ENCODE results near the gene MGAM2.

MGAM2 gene

DNA sequence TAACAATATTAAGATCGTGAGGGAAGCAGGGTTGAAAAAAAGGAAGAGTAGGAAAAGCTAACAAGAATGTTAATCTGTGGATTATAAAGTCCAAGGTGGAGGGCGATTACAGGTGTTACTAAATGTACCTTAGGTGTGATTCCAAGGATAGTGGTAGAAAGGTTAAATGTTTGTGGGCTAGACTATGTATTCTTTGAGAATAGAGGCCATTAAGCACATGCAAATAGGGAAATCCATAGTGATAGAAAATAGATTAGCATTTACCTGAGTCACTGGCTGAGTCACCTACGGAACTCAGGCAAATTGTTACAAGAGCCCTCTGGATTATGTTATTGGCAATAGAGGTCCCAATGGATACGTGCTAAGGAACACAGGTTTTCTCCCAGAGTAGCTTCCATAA is 9.0 kb downstream of the MGAM2 start:
- no peak for DNase-seq (ENCODE audit: low spot score)

DNA sequence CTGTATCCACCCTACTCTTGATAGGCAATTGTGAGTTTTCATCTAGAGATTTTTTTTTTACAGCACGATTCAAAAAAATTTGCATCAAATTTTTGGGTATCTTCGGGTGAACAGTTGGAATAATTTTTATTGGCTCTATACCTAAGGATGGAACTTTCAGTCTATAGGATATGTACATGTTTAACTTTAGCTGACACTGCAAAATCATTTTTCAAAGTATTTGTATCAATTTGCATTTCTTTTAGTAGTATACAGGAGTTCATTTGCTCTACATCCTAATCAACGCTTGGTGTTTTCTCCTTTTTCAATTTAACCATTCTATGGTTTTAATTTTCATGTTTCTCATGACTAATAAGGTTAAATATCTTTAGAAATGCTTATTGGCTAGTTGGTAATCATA is 11.7 kb downstream of the MGAM2 start:
- no peak for DNase-seq (ENCODE audit: low spot score)

DNA sequence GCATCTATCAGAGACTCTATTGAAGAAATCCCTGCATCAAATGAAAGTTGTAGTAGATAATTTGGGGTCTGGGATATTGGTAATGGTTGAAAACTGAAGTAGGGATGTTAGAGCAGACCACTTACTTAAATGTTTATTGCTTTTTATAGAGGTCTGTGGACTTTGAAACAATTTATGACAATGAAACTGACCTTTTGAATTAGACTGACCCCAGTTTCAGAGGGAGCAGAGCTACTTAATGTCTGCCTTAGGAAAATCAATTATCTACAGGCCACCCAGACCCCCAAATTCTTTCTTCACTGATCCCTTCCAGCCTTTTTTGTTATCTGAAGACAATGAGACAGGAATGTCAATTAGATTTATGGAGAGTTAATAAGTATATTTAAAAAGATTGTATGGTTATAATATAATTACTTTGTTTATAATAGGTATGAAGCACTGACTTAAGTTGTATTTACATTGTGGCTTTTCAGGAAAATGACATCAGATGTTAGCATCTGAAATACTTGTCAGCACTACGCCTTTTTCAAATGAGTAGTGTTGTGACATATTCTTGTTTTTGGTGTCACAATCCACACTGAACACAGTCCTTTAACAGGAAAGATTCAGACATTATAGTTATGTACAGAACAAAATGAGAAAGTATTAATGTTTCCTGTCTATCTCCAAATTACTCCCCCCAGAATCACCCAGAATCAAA is 13.9 kb downstream of the MGAM2 start:
- no peak for DNase-seq (ENCODE audit: low spot score)

DNA sequence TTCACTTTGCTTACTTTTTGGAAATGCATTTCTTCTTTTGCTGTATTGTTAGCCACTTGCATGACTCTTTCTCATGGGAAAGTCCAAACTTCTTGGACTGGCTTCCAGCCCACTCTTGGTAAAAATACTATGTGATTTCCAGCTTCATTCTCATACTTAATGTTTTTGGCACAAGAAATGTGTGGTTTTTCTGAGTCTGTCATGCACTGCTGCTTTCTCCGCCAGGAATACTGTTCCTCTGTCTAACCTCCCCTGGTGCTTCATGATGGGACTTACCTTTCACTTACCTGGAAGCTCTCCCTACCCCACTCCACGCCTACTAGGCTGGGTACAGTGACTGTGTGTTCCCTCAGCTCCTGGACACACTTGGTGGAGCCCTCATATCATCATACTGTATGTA is 18.7 kb downstream of the MGAM2 start:
- DNase-seq (ENCODE audit: low spot score), result no peak

DNA sequence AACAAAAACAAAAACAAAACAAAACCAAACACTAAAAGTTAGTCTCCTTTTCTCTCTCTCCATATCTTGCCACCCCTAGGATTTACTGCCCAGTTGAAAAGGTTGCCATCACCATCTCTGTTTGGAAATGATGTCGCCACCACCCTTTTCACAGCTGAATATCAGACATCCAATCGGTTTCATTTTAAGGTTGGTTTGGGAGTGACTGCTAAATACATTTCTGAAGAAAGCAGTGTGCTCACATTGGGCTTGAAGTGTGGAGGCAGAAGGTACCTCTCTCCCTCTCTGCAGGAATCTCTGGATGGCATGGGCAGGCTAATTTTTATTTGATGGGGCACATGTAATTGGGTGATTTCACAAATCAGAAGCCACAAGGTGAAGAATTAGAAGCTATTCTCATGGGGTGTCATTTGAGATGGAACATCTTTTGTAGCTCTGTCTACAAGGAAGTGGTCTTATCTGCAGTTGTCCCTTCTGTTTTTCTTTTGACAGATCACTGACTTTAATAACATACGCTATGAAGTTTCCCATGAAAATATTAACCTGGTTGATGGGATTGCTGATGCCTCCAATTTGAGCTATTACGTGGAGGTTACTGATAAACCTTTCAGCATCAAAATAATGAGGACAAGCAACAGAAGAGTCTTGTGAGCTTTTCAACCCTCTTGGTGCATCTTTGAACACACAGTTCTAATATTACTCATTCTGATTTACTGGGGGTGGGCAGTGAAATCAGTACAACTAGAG is 20.1 kb downstream of the MGAM2 start:
- DNase-seq (ENCODE audit: low spot score), result peak; percentile 12

DNA sequence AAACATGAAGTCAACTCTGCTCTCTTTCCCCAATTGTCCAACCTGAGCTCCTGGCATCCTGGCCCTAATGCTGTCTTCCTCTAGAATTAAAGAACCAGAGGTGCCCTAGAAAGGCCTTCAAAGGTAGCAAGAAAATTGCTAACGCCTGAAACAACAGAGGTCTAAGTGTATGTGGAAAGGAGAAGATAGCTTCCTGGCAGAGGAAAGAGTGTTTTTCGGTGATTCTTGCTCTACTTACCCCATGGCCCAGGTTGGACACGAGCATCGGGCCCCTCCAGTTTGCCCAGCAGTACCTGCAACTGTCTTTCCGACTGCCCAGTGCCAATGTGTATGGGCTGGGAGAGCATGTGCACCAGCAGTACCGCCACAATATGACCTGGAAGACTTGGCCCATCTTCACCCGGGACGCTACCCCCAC is 22.2 kb downstream of the MGAM2 start:
- no peak for DNase-seq (ENCODE audit: low spot score)

DNA sequence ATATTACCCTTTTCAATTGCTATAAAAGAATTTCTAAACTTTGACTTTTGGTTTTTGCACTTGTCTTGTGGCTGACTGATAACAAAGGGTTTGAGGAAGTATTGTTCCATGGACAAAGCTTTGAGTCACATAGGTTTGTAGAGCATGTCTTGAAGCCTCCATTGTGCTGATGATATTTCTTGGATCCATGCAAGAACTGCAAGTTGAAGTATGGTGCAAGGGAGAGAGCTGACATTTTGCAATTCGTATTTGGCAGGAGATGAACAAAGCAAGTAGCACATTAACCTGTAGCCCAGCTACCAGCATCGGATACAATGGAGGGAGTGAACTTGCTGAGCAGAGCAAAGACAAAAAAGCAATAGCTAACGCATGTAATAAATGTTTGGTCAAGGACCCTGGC is 23.4 kb downstream of the MGAM2 start:
- no peak for DNase-seq (ENCODE audit: low spot score)

DNA sequence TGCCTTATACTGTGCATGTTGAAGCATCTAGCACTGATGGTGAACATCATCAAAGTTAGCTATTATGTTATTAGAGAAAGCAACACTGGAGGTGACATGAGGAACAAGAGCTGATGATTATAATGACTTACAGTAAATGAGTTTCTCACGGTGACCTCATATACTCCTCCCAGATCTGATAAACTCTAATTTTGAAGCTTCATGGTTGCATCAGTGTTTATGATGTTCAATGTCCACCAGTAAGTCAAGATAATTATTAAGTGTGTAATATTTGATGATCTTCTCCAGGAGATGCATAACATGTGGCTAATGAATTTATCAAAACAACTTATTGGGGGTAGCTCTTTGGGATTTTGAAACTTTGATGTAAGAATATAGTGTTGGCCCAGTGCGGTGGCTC is 27.5 kb downstream of the MGAM2 start:
- DNase-seq (ENCODE audit: low spot score), result no peak

DNA sequence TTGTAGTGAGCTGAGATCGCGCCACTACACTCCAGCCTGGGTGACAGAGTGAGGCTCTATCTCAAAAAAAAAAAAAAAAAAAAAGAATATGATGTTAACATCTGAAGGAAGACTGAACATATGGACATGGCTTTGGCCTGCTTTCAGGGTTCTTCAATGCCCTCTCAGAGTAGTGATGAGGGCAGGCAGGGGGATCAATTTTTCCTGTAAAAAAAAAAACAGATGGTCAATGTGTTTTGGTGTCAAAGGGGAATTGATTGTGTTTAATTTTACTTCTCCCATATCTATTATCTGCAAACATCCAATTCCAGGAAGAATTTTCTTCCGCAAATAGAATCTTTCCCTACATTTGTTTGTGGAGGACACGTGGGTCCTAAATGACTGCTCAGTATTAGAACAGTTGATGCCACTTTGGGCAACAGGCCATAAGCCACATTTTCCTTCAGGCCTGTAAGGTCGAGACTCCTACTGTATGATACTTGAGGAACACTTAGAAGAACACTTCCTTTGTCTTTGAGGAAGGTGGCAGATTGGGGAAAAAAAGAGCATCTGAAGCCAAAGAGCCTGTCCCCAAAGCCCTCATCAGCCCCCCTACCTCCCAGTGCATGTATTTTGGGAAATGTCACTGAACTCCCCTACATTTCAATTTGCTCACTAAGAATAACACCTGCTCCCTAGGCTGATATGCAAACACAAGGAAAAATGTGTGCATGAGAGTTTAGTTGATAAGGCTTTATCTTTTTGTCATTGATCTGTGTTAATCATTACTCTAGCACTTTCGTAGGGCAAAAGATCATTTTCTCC is 28.3 kb downstream of the MGAM2 start:
- no peak for DNase-seq (ENCODE audit: low spot score)

DNA sequence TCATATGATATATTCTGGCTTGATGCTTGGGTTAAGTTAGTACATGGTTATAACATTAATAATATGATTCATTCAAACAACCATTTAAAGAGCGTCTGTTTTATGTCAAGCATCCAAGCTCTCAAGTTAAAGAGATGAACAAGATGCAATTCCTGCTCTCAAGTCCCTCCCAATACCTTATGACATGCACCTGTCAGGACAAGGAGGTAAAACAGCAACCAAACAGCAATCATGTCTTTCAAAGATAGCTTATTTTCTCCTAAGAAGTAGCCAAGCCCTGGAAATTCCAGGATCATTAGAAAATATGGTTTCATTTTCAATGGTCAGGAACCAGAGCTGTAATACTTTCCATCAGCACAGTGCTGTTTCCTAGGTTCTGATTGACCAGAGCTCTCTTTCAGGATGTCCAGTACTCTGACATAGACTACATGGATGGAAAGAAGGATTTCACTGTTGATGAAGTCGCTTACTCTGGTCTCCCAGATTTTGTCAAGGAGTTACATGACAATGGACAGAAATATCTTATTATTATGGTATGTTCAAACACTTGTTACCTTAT is 29.0 kb downstream of the MGAM2 start:
- DNase-seq (ENCODE audit: low spot score), result no peak

DNA sequence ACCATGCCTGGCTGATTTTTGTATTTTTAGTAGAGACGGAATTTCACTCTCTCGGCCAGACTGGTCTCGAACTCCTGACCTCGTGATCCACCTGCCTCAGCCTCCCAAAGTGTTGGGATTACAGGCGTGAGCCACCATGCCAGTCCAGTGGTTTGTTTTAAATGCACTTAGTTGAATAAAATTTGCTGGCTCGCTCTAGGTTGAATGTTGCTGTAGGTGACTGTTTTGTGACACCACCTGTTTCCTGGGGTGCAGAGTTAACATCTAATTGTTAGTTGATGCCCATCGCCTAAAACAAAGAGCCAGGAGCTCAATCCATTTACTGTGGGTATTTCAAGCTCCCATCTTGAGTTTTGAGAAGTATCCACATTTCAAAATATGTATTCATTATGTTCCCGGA is 31.2 kb downstream of the MGAM2 start:
- no peak for DNase-seq (ENCODE audit: low spot score)

DNA sequence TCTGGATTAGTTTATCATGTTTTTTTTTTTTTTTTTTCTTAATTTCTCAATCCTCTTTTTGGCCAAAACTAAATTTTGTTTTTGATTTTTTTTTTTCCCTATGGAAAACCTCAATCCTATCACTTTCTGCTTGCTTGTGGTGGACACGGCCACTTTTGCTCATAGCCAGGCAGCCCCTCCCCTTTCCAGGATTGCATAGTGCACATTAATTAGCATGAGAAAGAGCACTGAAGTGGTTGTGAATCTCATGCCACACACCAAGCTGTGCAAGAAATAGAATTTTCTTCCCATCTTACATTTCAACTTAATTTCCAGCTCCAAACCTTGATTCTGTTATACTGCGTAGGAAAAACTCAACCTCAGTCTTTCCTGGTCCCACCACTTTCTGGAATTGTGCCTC is 34.6 kb downstream of the MGAM2 start:
- no peak for DNase-seq (ENCODE audit: low spot score)

DNA sequence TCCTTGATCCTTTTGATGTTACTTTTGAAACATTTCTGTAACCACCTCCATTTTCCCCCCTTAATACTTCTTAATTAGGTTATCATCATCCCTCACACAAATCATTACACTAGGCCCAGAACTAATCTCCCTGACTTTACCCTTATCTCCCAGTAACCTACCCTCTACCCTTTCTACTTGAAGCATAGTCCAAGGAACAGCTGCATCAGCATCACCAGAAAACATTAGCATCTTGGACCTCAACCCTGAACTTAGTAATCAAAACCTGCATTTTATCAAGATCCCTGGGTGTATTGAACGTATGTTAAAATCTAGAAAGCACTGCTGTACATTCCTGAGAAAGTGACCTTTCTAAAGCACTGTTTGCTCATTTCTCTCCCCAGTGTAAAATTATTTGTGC is 38.8 kb downstream of the MGAM2 start:
- no peak for DNase-seq (ENCODE audit: low spot score)

DNA sequence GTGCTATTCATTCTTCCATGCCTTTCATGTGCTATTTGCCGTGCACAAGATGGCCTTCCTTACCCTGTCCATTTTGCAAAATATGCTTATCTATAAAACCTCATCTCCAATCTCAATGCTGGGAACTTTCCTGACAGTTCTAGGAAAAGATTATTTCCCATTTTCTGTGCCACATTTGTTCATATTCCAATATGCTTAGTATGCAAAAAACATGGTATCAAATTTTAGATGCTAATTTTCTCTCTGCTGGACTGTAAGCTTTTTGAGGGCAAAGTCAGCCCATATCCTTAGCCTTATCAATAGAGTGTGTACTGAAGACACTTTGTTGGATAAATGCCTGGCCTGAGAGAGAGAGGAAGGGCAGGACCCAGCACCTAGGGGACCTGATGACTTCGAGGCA is 39.4 kb downstream of the MGAM2 start:
- no peak for DNase-seq (ENCODE audit: low spot score)

DNA sequence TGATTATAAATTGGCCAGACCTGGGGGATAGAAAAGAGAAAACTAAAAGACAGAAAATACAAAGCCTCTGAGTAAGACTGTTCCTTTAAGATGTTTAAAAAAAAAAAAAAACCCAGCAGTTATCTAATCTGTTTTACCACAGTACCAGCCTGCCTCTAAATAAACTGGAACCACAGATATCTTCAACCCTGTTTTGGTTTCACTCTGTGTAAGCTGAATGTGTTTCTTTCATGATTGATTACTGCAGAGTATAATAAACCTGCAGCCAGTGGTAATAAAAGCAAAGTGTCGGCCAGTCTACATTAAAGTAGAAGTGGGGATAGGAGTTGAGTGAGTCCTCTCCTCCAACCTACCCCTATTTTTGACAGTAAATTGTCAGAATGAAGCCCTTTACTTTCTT is 40.6 kb downstream of the MGAM2 start:
- no peak for DNase-seq (ENCODE audit: low spot score)

DNA sequence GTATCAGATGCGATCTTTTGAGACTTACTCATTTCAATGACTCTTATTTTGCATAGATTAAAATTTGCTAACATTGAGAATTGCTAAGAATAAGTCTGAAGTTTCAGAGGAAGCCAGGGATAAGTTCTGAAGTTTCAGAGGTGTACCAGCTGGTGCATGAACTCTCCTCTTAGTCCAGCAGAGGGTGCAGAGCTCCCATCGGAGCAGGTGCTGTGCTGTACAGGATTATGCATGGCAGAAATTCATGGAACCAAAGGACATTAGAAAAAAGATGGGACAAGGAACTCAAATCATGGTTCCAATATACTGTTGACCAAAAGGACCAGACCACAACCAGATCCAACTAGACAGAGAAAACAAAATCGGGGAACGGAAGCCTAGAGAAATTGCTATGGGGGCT is 41.9 kb downstream of the MGAM2 start:
- DNase-seq (ENCODE audit: low spot score), result no peak

DNA sequence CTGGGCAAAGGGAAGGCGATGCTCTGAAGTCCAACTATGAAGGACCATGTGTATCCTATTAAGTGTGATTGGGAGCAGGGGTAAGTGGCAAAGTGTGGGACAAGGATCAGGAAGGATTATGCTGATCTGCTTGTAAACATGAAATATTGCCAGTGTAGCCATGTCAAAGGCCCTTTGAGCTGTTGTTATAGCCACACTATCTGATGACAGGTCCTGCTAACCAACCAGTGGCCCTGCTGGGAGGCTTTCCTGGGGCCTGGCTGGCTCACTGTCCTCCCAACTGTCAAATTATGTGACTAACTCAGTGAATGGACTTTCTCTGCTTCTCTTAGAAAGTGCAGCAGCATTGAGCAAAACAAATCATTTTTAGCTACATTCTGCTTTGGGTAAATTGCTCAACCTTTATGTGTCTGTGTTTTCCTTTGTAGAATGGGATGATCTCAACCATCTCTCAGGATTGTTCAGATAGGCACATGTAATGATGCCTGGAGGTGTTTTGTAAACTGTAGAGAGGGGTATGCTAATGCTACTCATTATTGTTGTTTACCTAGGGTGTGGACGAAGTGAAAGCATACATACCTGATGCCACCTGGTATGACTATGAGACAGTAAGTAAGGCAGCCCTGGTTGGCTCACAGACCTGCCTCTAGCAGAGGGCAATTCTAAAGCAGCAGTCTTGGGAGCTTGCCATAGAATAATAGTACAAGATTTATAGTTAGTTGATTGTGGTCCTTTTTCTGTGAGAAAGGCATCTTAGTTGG is 47.4 kb downstream of the MGAM2 start:
- no peak for DNase-seq (ENCODE audit: low spot score)

DNA sequence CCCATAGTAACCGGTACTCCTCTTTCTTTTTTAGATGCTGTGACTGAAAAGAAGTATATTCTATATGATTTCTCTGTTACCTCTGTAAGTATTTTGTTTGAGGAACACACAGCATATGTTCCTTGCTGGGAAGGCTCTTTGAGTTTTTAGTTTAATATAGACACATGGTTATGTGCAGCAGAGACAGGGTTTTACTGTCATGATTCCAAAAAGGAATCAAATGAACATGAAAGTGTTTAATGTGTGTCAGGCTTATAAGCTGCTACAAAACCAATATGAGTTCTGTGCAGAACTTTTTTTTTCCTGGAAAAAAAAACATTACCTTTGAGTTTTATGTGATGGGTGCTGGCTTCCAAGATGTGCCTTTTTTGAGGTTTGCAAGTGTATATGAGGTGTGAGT is 50.4 kb downstream of the MGAM2 start:
- no peak for DNase-seq (ENCODE audit: low spot score)

DNA sequence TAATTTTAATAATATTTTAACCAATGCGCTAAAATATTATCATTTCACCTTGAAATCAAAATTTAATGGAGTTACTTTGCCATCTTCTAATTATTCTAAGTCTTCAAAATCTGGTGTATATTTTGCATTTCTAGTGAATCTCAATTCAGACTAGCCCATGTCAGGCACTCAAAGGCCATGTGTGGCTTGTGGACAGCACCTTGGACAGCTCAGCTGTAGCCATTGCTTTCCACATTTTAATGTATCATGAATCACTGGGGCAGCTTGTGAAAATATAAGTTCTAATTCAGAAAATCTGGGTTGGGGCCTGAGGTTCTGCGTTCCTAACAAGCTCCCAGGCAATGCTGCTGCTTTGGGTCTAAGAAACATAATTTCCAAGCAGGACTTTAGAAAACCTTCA is 57.2 kb downstream of the MGAM2 start:
- no peak for DNase-seq (ENCODE audit: low spot score)

DNA sequence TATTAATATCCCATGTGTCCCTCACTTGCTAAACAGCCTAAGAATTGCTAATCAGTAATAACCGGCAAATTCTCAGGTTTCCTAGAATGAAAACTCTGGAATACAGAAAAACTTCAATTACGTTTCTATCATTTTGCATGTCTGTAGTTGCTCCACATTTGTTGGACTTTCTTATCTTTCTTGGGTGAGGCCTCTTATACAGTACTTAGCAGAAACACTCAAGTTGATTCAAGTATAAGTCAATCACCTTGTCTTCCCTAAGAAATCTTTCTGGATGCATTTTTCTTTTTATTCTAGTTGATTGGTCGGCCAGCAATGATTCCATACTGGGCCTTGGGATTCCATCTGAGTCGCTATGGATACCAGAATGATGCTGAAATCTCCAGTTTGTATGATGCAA is 61.4 kb downstream of the MGAM2 start:
- no peak for DNase-seq (ENCODE audit: low spot score)

DNA sequence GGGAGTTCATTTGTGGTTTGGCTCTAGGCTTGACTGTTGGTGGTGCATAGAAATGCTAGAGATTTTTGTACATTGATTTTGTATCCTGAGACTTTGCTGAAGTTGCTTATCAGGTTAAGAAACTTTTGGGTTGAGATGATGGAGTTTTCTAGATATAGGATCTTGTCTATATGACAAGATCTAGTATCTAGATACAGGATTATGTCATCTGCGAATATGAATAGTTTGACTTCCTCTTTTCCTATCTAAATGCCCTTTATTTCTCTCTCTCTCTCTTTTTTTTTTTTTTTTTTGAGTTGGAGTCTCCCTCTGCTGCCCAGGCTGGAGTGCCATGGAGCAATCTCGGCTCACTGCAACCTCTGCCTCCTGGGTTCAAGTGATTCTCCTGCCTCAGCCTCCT is 62.9 kb downstream of the MGAM2 start:
- DNase-seq (ENCODE audit: low spot score), result no peak

DNA sequence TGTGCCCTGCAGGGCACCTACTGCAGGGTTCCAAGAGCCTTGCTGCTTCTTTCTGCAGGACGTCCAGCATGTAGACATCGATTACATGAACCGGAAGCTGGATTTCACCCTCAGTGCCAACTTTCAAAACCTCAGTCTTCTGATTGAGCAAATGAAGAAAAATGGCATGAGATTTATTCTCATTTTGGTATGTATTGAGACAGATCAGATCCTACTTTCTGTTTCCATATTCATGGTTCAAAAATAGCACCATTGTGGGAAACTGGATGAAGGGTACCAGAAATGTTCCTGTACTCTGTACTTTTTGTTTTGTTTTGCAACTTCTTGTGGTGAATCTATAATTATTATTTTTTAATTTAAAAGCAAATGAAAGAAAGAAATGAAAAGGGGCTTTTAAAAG is 64.1 kb downstream of the MGAM2 start:
- DNase-seq (ENCODE audit: low spot score), result no peak

Data from SK-N-DZ (cell line).